RWPE2 (cell line): ENCODE results near the gene ACO1.

Experiments
- ATAC-seq: fragments of 200-7000 bp; cut with Tn5 transposase; 3 replicates; pipeline ENCODE4 v1.9.1; 2021; ENCODE audit warnings: low read depth
- DNase-seq: peaks from one replicate; pipeline ENCODE4 v3.0.0-alpha.2; 2020; ENCODE audit warnings: low spot score
- H3K27ac ChIP-seq: fragments of 450-650 bp; 2 replicates; pipeline ENCODE4 v1.5.1; 2017; ENCODE audit warnings: mild to moderate bottlenecking; ENCODE audit not compliant: poor library complexity, severe bottlenecking
- H3K27me3 ChIP-seq: fragments of 250-450 bp; sonication (Bioruptor Pico); 2 replicates; pipeline ENCODE4 v1.5.1; 2021; ENCODE audit warnings: mild to moderate bottlenecking, moderate library complexity; ENCODE audit not compliant: insufficient read depth, poor library complexity, severe bottlenecking
- H3K36me3 ChIP-seq: fragments of 250-450 bp; sonication (Bioruptor Pico); 2 replicates; pipeline ENCODE4 v1.5.1; 2020; ENCODE audit warnings: low read depth, mild to moderate bottlenecking, moderate library complexity
- H3K4me1 ChIP-seq: fragments of 250-450 bp; sonication (Bioruptor Pico); 2 replicates; pipeline ENCODE4 v1.5.1; 2021; ENCODE audit warnings: mild to moderate bottlenecking, moderate library complexity; ENCODE audit not compliant: insufficient read depth, poor library complexity, severe bottlenecking
- H3K4me3 ChIP-seq: fragments of 250-450 bp; sonication (Bioruptor Pico); 2 replicates; pipeline ENCODE4 v1.5.1; 2021; ENCODE audit warnings: mild to moderate bottlenecking, moderate library complexity; ENCODE audit not compliant: severe bottlenecking
- H3K9me3 ChIP-seq: fragments of 250-450 bp; sonication (Bioruptor Pico); 2 replicates; pipeline ENCODE4 v1.5.1; 2021; ENCODE audit warnings: mild to moderate bottlenecking, moderate library complexity; ENCODE audit not compliant: severe bottlenecking
- CTCF ChIP-seq: fragments of 450-650 bp; IDR thresholded peaks from one replicate; pipeline ENCODE4 v1.5.1; 2017; ENCODE audit warnings: mild to moderate bottlenecking, moderate library complexity; ENCODE audit not compliant: poor library complexity, severe bottlenecking

ACO1 gene

GRCh38 chr9:32384364-32385151 is at the start of gene ACO1:
TSS of gene ACO1 (plus strand) at chr9:32384643. CDS start at chr9:32405507, 20,864 bp downstream.
- Histone ChIP-seq H3K4me3 (peak within 1 kb of the TSS; percentile 87), H3K36me3 (no peaks in the 10 kb centered on the region), H3K9me3 (no peaks in the 10 kb centered on the region), H3K27ac (peak within 1 kb of the TSS; percentile 24), H3K27me3 (no peaks in the 10 kb centered on the region), H3K4me1 (no peaks in the 10 kb centered on the region)
- TF ChIP-seq CTCF: peak; percentile 27
- peak; percentile 92 for ATAC-seq
- peak; percentile 78 for DNase-seq

- ATAC-seq (no peak), DNase-seq (no peak)
- H3K36me3 ChIP-seq: no peaks in the 10 kb centered on the region
- no peaks in the 10 kb centered on the region for H3K4me1 ChIP-seq
- H3K27me3 ChIP-seq: peaks cover 5% of the 10 kb centered on the region
- no peaks in the 10 kb centered on the region for H3K9me3 ChIP-seq
- TF ChIP-seq CTCF: no peak
- no peak overlapping the region for H3K27ac ChIP-seq
- H3K4me3 ChIP-seq: no peak overlapping the region
These were observed 49.2 kb upstream of the ACO1 start for GRCh38 chr9:32334916-32335895.

- no peak for ATAC-seq
- no peak overlapping the region for H3K4me3 ChIP-seq
- no peak overlapping the region for H3K27ac ChIP-seq
- H3K27me3 ChIP-seq: peaks cover 5% of the 10 kb centered on the region
- no peaks in the 10 kb centered on the region for H3K9me3 ChIP-seq
- no peaks in the 10 kb centered on the region for H3K36me3 ChIP-seq
- DNase-seq: no peak
- TF ChIP-seq CTCF: no peak
- no peaks in the 10 kb centered on the region for H3K4me1 ChIP-seq
These were observed 45.0 kb upstream of the ACO1 start for GRCh38 chr9:32339424-32339823.

DNA sequence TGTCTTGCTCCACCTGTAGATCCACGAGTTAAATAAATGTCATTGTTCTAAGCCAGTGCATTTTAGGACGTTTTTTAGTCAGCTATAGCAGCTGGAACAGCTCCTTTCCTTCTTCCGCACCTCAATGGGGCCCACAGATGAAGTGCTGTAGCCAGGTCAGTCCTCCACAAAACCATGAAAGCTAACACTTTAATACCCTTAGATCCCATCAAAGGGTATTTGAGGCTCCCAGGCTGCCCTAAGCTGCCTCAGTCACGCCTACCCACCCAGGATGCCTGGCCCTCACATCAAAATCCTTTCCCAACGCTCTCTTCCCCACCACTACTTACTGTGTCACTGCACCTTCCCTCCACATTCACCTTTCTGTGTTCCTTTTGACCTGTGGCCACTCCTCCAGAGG is 44.1 kb upstream of the ACO1 start:
- TF ChIP-seq CTCF: no peak
- Histone ChIP-seq H3K4me3 (no peak overlapping the region), H3K27ac (no peak overlapping the region), H3K4me1 (no peaks in the 10 kb centered on the region), H3K9me3 (no peaks in the 10 kb centered on the region), H3K27me3 (peaks cover 1% of the 10 kb centered on the region), H3K36me3 (no peaks in the 10 kb centered on the region)
- no peak for DNase-seq
- no peak for ATAC-seq
